SK-N-MC (cell line): ENCODE data around the gene ASXL2.

Experiments
- EZH2 ChIP-seq: fragments of 200-600 bp; sonication (generic); IDR thresholded peaks from one replicate; pipeline ENCODE4 v1.6.1; 2017; ENCODE audit warnings: antibody characterized with exemption
- FOXP2 ChIP-seq: optimal IDR thresholded peaks from 2 replicates; pipeline ENCODE3; 2011; ENCODE audit warnings: mild to moderate bottlenecking, moderate library complexity; ENCODE audit not compliant: insufficient read depth; ENCODE audit errors: extremely low read length, control extremely low read depth
- POLR2AphosphoS5 ChIP-seq: IDR thresholded peaks from 2 replicates; pipeline ENCODE4 v1.6.1; 2012; ENCODE audit warnings: mild to moderate bottlenecking, low read depth, low read length, borderline replicate concordance

GRCh38 chr2:25845843-25846505 is 32.3 kb downstream of the ASXL2 start:
- TF ChIP-seq POLR2AphosphoS5 (no peak), FOXP2 (no peak), EZH2 (no peak)
